IPS-18c (cell line): ENCODE data around the gene GATA6.
"Not testable (repeated sequence)": the region's sequence is repeated elsewhere in the genome, so short reads cannot be mapped to it uniquely, and the experiment has no call there.

Source experiments
- H3K4me3 ChIP-seq: 2 replicates; pipeline ENCODE4 v1.7.0; 2013; ENCODE audit warnings: low read depth, mild to moderate bottlenecking, low read length, moderate library complexity; ENCODE audit not compliant: insufficient read depth
- H3K9me3 ChIP-seq: one replicate; pipeline ENCODE4 v1.6.1; 2013; ENCODE audit warnings: mild to moderate bottlenecking, low read length, moderate library complexity; ENCODE audit not compliant: control insufficient read depth, insufficient read depth

GATA6 gene

GRCh38 chr18:22191923-22192322, 22.5 kb downstream of the GATA6 start:
- no peaks in the 10 kb centered on the region for H3K9me3 ChIP-seq

DNA sequence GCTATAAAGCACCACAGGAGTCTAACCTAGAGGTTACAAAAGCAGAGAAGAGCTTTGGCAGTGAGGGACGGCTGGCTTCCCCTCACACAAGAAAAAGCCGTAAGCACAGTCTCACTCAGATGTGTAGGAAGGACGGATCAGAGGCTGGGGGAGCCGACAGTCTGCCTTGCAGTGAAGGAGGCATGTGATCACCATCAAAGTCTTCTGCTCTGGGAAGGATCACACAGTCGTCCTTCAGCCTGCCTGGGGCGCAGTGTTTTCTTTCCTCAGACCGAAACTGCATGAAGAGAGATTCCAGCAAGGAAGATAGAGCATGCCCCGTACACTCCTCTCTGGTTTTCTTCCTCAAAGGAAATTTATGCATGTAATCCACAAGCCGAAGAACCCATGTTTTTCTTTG, 24.1 kb downstream of the GATA6 start:
- Histone ChIP-seq H3K4me3 (no peak overlapping the region), H3K9me3 (no peaks in the 10 kb centered on the region)

More at GRCh38 chr18:22191923-22192322, 22.5 kb downstream of the GATA6 start:
- no peak overlapping the region for H3K4me3 ChIP-seq

GRCh38 chr18:22194151-22194598, 24.8 kb downstream of the GATA6 start:
- Histone ChIP-seq H3K4me3 (no peak overlapping the region), H3K9me3 (no peaks in the 10 kb centered on the region)

DNA sequence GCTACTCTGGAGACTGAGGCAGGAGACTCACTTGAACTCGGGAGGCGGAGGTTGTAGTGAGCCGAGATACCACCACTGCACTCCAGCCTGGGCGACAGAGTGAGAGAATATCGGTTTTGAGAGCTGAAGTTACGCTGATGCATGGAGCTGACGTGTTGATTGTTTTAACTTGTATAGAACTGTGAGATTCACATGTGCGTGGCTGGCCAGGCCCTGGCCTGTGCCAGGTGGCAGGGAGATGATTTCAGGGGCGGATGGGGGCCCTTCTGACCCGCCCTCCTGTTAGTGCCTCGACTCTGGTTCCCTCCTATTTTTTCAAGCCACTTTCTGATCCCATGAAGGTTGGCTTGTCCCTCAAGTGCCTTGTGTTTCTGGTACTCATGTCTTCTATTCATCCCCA, 25.7 kb downstream of the GATA6 start:
- Histone ChIP-seq H3K9me3 (no peaks in the 10 kb centered on the region), H3K4me3 (no peak overlapping the region)

GRCh38 chr18:22196943-22197342, 27.6 kb downstream of the GATA6 start:
- not testable (repeated sequence) for H3K4me3 ChIP-seq, H3K9me3 ChIP-seq

GRCh38 chr18:22197668-22198067, 28.3 kb downstream of the GATA6 start:
- no peak overlapping the region for H3K4me3 ChIP-seq
- no peaks in the 10 kb centered on the region for H3K9me3 ChIP-seq

DNA sequence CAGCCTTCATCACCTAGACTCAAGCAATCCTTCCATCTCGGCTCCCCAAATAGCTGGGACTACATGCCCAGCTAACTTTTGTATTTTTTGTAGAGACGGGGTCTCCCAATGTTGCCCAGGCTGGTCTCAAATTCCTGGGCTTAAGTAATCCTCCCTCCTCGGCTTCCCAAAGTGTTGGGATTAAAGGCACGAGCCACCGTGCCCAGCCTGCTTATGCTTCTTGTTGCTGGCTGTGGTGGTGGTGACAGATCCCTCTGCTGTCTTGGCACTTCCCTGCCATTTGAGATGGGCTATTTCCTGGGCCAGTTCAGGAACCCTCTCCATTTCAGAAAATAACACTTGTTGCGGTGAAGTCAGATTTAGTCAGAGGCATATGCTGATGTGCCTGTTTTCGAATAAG, 28.8 kb downstream of the GATA6 start:
- Histone ChIP-seq H3K4me3 (no peak overlapping the region), H3K9me3 (no peaks in the 10 kb centered on the region)

DNA sequence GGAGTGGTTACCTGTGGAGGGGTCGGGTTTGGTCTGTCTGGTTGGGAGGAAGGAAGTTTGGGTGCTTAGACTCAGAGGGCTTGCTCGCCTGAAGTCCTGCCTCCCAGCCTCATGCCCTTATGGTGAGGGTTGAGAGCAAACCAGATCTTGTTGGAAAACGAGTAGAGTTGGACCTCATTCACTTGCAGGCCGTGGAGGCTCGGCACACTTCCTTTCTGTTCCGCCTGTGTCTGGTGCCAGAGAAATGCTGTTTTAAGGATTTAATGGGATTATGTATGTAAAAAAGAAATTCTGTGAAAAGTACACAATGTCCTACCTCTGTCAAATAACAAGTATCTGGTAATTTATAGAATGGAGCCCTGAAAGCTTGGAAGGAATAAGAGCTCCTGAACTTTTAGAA, 29.6 kb downstream of the GATA6 start:
- no peaks in the 10 kb centered on the region for H3K9me3 ChIP-seq
- no peak overlapping the region for H3K4me3 ChIP-seq

GRCh38 chr18:22200611-22201225, 31.3 kb downstream of the GATA6 start:
- Histone ChIP-seq H3K4me3 (no peak overlapping the region), H3K9me3 (no peaks in the 10 kb centered on the region)

- Histone ChIP-seq H3K9me3 (no peaks in the 10 kb centered on the region), H3K4me3 (no peak overlapping the region)
These were observed 33.6 kb downstream of the GATA6 start for GRCh38 chr18:22203035-22203434.

- no peak overlapping the region for H3K4me3 ChIP-seq
- no peaks in the 10 kb centered on the region for H3K9me3 ChIP-seq
These were observed 34.3 kb downstream of the GATA6 start for GRCh38 chr18:22203536-22204213.

DNA sequence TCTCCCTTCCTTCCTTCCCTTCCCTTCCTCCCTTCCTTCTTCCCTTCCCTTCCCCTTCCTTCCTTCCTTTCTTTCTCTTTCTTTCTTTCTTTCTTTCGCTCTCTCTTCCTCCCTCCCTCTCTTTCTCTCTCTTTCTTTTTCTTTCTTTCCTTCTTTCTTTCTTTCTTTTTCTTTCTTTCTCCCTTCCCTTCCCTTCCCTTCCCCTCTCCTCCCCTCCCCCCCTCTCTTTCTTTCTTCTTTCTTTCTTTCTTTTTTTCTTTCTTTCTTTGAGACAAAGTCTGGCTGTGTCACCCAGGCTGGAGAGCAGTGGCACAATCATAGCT, 34.8 kb downstream of the GATA6 start:
- Histone ChIP-seq H3K9me3 (no peaks in the 10 kb centered on the region), H3K4me3 (no peak overlapping the region)

- Histone ChIP-seq H3K4me3 (no peak overlapping the region), H3K9me3 (no peaks in the 10 kb centered on the region)
These were observed 35.6 kb downstream of the GATA6 start for GRCh38 chr18:22204996-22205395.

DNA sequence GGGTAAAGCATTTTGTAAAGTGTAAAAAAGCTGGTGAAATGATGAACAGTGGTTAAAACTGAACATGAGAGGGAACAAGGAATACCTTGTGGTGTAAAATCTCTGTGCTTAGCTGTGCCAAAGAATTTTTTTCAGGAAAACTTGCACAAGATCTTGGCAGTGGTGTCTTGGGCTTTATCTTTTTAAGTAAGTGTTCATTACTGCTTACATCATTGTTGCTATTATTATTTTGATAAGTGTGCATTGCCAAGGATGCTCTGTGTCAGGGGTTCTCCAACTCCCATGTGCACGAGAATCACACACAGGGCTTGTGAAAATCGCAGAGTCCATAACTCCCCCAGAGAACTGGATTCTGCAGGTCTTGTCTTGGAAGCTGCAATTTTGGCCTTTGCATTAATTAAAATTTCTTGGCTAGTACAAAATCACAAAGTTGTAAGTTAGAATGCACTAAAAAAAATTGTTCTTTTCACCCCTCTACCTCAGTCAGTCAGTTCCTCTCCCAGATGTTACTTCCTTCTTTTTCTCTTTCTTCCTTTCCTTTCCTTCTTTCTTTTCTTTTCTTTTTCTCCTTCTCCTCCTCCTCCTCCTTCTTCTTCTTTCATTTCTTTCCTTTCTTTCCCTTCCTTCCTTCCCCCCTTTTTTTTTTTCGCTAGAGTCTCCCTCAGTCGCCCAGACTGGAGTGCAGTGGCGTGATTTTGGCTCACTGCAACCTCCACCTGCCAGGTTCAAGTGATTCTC, 37.8 kb downstream of the GATA6 start:
- Histone ChIP-seq H3K9me3 (no peaks in the 10 kb centered on the region), H3K4me3 (no peak overlapping the region)

- no peak overlapping the region for H3K4me3 ChIP-seq
- H3K9me3 ChIP-seq = no peaks in the 10 kb centered on the region
These were observed 40.9 kb downstream of the GATA6 start for GRCh38 chr18:22210311-22210754.

GRCh38 chr18:22211657-22212056, 42.3 kb downstream of the GATA6 start:
- Histone ChIP-seq H3K4me3 (no peak overlapping the region), H3K9me3 (no peaks in the 10 kb centered on the region)

GRCh38 chr18:22213333-22213973, 44.1 kb downstream of the GATA6 start:
- Histone ChIP-seq H3K9me3 (no peaks in the 10 kb centered on the region), H3K4me3 (no peak overlapping the region)
